Erythroblast (primary cell): ENCODE results near the gene ZACN.

Experiments used
- GATA1 ChIP-seq: IDR thresholded peaks from 2 replicates; pipeline ENCODE4 v1.6.1; 2011; ENCODE audit warnings: low read depth, mild to moderate bottlenecking, control low read depth, low read length, moderate library complexity
- POLR2A ChIP-seq: IDR thresholded peaks from 2 replicates; pipeline ENCODE4 v1.6.1; 2011; ENCODE audit warnings: mild to moderate bottlenecking, low read length

DNA sequence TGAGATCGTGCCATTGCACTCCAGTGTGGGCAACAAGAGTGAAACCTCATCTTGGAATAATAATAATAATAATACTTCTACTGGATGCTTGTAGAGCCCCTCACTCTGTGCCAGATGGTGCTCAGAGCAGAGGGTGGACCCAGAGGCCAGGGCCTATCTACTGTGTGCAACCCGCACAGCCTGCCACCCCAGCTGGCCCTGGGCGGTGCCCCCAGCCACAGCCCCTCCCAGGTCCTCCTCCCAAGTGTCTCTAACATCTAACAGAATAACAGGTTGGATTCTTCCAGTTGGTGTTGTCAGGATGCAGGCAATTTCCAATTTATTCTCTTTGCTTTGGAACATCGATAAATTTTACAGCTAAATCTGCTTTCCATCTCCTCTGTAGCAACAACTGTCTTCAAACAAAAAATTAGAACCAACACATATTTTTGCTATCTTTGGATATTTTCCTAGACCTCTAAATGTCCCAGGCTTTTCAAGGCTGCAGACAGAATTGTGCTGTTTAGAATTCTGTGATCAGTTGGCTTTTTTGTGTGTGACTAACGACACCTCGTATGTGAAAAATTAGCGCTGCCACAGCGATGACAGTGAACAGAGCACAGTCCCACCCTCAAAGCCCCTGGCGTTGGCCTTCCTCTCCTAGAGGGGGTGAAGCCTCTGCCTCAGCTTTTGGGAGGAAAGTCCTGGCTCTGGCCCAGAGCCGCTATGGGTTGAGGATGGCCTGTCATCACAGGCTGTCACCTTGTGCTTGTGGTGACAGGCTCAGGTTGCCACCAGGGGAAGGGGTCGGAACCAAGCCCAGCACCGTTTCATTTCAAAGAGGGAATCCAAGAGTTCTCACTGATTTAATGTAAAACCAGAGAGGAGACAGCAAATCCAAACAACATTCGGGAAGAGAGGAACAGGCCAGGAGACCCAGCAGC, 44.3 kb upstream of the ZACN start:
- TF ChIP-seq POLR2A (peak; percentile 29), GATA1 (no peak)
